SW 1271 (cell line): ENCODE measurements around the gene ENO1.
"Not testable (repeated sequence)": the region's sequence is repeated elsewhere in the genome, so short reads cannot be mapped to it uniquely, and the experiment has no call there.

Experiments
- DNase-seq, 2 experiments: peaks; one replicate each; lab custom pipeline; 2025; lab: John Stamatoyannopoulos, UW

Gene ENO1

GRCh38 chr1:8878448-8878697, at the start of gene ENO1:
Gene ENO1, minus strand, starts transcription at chr1:8878686. Its CDS starts 3,778 bp downstream, at chr1:8874908.
- DNase-seq: no peak

- DNase-seq: no peak
Measured at GRCh38 chr1:8926707-8927694, 48.5 kb upstream of the ENO1 start.

- DNase-seq: no peak
Measured at GRCh38 chr1:8925960-8926359, 47.5 kb upstream of the ENO1 start.

GRCh38 chr1:8925406-8925805, 46.9 kb upstream of the ENO1 start:
- DNase-seq: no peak

- no peak for DNase-seq
Measured at GRCh38 chr1:8922962-8923361, 44.5 kb upstream of the ENO1 start.

GRCh38 chr1:8917536-8917935, 39.0 kb upstream of the ENO1 start:
- DNase-seq: not testable (repeated sequence)

GRCh38 chr1:8915446-8915845, 37.0 kb upstream of the ENO1 start:
- no peak for DNase-seq

- DNase-seq: no peak
Measured at GRCh38 chr1:8914466-8914865, 36.0 kb upstream of the ENO1 start.

- no peak for DNase-seq
Measured at GRCh38 chr1:8913457-8913856, 35.0 kb upstream of the ENO1 start.

- no peak for DNase-seq
Measured at GRCh38 chr1:8911416-8912309, 33.2 kb upstream of the ENO1 start.

- DNase-seq: no peak
Measured at GRCh38 chr1:8910914-8911313, 32.4 kb upstream of the ENO1 start.

- no peak for DNase-seq
Measured at GRCh38 chr1:8910331-8910730, 31.8 kb upstream of the ENO1 start.

GRCh38 chr1:8908388-8909151, 30.1 kb upstream of the ENO1 start:
- no peak for DNase-seq

- no peak for DNase-seq
Measured at GRCh38 chr1:8905582-8906191, 27.2 kb upstream of the ENO1 start.

- peak; percentile 65 to 79 for DNase-seq
Measured at GRCh38 chr1:8903908-8904650, 25.6 kb upstream of the ENO1 start.

- peak; percentile 19 to 62 for DNase-seq
Measured at GRCh38 chr1:8903410-8903809, 24.9 kb upstream of the ENO1 start.

GRCh38 chr1:8902765-8903164, 24.3 kb upstream of the ENO1 start:
- DNase-seq: no peak

- DNase-seq: not testable (repeated sequence)
Measured at GRCh38 chr1:8900684-8901083, 22.2 kb upstream of the ENO1 start.

- no peak for DNase-seq
Measured at GRCh38 chr1:8899046-8899445, 20.6 kb upstream of the ENO1 start.

- DNase-seq: not testable (repeated sequence)
Measured at GRCh38 chr1:8898418-8898817, 19.9 kb upstream of the ENO1 start.

- DNase-seq: not testable (repeated sequence)
Measured at GRCh38 chr1:8897505-8897904, 19.0 kb upstream of the ENO1 start.
